GM19193 (cell line): ENCODE measurements around the gene RBM44.

Experiments
- POLR2A ChIP-seq: IDR thresholded peaks from 4 replicates; pipeline ENCODE4 v1.6.1; 2011; ENCODE audit not compliant: insufficient read depth, insufficient read length; ENCODE audit errors: extremely low read depth

Gene RBM44

DNA sequence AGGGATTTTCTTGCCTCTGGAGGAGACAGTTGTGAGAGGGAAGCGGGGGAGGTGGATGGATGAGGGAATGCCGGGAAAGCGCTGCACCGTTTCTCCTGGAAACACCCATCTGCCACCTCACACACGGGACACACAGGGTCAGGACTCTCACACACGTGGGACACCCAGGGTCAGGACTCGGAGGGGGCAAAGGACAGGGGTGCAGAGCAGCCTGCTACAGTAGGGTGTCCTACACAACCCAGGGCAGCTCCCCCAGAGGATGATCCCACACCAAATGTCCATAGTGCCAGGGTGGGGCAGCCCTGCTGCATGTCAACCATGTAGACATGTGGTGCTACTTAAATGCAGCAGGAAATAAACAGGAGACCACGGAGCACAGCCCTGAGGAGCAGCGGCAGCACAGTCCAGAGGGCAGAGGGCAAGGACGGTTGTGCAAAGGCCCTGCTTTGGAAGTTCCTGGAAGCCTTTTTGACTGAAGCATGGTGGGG, 65.9 kb downstream of the RBM44 start:
- TF ChIP-seq POLR2A, result no peak

DNA sequence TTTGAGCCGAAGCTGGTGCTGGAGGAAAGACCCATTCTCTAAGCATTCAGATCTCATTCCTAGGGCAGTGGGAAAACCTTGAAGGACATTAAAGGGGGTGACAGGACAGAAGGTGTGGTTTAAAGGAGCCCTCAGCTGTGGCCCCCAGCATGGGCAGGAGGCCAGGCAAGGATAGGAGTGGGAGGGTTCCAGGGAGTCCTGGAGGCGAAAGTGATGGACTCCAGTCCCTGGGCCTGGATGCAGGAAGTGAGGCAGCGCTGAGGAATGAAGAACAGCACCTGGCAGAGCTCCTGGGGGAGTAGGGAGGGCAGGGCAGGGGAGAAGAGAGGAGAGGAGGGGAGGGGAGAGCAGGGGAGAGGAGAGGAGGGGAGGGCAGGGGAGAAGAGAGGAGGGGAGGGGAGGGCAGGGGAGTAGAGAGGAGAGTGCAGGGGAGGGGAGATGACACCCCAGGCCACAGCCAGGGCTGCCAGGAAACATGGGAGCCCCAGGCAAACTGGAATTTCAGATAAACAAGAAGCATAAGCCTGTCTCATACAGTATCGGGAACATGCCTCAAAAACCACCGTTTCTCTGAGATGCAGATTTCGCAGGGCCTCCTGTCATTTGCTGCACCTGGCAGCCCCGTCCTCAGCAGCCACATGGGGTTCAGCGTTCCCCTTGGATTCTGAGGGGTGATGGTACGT, 66.5 kb downstream of the RBM44 start:
- no peak for TF ChIP-seq POLR2A

DNA sequence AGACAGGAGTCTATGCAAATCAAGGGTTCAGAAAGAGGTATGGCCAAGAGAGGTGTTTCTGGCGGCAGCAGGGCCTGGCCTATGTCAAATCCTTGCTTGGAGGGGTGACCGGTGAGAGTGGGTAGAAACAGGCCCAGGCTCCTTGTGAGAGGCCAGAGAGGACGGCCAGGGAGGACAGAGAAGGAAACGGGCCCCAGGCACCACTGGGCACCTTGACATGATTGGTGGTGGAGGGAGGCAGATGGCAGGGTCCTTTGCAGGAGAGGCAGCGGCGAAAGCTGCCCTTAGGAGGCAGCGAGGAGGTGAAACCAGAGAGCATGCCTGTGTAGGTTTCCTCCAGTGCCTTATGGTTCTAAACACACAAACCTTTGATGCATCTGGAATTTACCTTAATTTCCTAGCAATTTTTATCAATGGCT, 67.1 kb downstream of the RBM44 start:
- TF ChIP-seq POLR2A, result no peak

DNA sequence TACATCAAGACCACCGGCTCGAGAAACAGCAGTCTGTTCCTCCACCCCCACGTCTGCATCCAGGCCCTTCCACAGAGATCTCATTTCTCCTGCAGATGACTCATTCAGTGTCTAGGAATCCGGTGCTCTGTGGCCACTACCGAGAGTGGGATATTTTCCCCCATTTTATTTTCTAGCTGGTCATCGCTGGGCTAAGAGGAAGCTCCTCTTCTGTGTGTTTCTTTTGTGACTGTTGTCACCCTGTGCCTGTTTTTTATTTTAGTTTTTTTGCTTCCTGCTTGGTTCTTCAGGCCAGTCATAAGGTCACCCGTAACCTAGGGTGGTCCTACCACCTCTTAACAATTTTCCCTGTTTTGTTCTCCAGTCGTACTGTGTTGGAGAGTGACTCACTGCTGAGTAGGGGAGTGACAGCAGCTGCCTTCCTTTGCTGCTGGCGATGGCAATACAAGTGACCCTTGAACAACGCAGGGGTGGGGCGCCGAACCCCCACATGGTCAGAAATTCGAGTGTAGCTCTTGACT, 67.6 kb downstream of the RBM44 start:
- no peak for TF ChIP-seq POLR2A

DNA sequence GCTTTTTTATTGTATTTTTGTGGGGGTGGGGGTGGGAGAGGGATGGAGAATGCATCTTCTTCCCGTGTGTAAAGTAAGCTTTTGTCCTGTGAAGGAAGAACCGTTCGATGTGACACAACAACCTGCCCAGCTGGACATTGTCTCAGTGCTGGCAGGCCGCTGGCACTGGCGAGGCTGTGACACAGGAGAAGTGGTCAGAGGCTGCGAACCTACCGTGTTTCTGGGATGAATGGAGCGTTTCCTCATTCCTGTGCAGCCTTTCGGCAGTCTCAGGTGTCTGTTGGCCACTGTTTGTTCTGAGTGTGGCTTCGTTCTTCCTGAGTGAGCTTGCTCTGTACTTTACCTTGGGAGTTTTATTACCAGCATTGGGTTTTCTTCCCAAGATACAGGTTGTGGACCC, 68.9 kb downstream of the RBM44 start:
- TF ChIP-seq POLR2A, result no peak

DNA sequence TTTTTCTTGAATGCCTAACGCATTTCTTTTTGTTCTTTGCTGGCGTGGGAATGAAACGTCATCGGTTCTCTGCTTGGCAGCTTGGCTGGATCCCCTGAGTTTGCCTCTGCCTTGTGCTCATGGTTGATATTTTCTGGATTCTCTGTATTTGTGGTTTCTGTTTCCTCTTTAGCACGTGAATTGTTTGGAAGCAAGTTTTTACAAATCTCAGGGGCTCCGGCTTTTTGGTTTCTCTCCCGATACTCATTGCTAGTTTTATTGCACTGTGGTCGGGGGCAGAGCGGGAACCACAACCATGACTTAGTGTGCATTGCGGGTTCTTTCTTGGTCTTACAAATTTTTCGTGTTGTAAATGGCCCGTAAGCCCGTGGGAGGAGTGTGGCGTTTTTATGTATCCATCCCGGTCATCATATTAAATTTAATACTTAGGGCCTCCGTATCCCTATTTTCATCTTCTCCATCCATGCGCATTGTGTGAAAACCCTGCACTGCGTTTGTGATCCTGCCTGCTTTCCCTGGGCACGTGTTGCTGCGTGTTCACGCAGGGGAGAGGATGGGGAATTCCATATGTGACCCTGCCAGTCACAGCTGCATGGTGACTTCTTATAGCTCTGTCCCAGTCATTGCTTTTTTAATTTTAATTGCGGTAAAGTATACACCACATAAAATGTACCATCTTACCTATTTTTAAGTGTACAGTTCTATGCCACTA, 70.2 kb downstream of the RBM44 start:
- TF ChIP-seq POLR2A, result no peak

DNA sequence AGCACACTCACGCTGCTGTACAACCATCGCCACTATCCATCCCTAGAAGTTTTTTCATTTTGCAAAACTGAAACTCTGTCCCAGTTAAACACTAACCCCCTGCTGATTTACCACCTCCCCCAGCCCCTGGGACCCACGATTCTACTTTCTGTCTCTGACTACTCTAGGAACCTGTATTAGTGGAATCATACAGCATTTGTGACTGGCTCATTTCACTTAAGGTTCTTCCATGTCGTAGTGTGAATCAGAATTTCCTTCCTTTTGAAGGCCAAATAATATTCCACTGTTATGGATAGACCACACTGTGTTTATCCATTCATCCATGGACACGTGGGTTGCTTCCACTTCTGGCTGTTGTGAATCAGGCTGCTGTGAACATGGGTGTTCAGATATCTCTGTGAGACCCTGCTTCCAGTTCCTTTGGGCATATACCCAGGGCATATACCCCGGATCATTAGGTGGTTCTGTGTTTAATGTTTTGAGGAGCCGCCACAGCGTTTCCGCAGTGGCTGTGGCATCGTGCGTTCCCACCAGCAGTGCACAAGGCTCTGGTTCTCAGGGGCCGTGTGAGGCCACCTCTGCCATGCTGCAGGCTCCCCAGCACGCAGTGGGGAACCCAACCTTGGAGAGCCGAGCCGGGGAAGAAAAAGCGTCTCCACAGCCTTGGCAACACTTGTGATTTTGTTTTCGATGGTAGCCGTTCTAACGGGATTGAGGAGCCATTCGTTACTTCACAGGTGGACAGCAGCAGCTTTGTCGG, 70.9 kb downstream of the RBM44 start:
- TF ChIP-seq POLR2A, result no peak

DNA sequence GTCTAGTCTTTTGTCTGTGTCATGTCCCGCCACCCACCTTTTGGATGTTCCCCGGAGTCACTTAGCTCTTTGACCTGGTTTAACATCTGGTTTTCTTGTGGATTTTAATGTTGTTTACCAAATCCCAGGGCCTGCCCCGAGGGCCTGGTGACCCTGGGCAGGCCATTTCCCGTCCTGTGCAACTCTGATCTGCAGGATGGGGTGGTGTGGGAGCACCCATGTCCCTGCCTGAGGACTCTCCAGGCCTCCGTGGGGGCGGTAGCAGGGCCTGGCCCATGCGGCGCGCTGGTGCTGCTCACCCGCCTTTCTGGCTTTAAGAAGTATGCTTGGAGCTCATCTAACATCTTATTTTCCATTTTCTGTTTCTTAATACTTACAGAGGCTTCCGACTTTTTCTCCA, 71.5 kb downstream of the RBM44 start:
- no peak for TF ChIP-seq POLR2A

DNA sequence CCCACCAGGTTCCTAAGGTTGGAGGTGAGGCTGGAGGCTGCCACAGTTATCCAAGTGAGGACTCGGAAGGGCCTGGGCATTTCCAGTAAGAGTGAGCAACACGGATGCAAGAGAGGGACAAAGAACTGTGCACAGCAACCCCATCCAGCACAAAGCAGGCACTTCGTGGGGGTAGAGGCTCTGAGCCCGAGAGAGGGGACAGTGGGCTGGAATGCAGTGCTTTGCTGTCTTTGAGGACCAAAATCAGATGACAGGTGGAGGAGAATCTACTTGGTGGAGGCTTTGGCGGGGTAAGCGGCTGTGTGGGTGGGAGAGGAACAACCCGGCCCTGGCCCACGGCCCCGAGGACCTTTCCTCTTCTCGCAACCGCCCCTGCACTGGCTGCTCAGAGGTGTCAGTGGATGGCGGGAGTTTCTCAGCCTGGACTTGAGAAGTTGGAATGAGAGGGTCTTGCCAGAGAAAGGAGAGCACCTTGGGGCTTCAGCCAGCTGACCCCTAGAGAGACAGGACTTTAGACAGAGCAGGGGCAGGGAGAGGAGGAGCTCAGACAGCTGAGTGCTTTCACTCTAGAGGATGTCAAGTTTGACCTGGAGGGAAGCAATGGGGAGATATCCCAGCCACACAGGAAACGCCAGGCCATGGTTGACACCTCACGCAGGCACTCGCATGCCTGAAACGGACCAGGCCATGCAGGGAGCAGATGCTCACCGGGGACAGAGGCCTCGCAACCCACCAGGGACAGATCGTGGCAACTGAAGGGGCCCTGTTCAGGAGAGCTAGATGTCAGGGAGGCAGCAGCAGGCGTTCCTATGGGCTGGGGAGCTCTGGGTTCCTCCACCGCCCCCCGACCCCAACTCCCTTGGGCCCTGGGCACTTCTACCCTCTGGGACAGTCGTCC, 72.4 kb downstream of the RBM44 start:
- TF ChIP-seq POLR2A, result no peak

DNA sequence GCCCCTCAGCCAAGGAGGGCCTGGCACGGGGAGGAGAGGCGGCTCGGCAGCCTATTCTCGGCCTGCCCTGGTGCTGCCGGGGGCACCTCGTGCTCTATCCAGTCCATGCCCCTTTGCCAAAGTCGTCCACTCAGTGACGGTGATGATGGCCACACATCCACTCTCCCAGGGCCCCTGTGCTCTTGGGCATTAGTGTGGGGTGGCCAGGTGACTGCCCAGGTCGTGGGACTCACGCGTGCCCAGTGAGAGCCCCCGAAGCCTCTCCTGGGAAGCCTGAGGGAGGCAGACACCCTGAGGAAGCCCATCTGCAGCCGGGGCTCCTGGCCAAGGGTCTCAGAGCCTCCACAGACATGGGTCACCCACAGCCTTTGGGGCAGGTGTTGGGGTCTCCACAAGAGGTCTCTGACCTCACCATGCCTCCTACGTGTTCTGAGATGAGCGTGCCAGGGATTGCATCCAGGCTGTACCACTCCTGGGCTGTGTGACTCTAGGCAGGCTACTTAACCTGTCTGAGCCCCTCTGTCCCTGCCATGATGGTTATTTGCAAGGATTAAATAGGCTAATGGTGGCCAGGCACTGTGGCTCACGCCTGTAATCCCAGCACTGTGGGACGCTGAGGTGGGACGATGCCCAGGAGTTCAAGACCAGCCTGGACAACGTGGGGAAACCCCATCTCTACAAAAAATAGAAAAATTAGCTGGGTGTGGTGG, 73.8 kb downstream of the RBM44 start:
- no peak for TF ChIP-seq POLR2A

DNA sequence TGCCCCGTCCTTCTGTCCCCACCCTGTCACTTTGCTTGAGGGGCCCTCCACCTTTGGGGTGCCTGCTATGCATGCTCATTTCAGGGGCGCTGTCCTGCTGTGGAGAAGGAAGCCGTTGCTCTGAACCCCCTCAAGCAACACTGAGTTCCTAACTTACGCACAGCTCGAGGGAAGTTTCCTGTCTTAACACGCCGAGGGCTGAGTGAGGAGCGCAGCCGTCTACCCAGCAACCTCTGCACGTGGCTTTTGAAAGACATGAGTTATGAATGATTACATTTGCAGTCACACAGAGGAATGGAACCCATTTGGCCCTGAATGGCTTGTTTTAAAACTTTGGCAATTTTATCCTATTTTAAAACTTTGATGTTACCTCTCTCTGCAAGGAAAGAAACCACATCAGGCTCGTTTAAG, 74.8 kb downstream of the RBM44 start:
- TF ChIP-seq POLR2A, result no peak

DNA sequence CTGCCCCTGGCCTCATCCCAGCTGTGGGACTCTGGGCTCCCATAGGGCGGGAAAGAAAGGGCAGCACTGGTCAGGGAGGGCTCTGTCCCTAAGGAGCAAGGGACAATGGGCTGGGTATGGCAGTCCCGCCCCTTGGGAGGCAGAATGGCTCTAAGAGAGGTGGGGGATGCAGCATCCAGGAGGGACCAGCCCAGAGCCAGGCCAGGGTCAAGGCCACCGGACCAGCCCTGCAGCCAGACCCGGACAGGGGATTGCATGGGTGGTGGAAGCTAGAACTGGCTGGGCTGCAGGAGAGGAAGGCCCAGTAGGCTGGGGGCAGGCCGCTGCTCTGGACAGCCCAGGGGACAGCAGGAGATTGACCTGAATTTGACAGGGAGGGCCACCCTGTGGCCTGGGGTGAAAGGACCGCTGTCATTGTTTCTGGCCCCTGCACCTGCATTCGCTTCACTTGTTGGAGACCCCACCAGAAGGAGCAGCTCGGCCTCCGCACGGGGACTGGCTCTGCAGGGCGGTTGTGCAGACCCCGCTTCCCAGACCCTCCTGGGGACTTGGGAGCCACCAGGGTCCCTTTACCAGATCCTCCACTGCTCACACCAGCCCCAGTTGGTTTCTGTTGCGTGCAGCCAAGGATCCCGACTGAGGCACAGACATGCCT, 75.4 kb downstream of the RBM44 start:
- TF ChIP-seq POLR2A, result no peak

DNA sequence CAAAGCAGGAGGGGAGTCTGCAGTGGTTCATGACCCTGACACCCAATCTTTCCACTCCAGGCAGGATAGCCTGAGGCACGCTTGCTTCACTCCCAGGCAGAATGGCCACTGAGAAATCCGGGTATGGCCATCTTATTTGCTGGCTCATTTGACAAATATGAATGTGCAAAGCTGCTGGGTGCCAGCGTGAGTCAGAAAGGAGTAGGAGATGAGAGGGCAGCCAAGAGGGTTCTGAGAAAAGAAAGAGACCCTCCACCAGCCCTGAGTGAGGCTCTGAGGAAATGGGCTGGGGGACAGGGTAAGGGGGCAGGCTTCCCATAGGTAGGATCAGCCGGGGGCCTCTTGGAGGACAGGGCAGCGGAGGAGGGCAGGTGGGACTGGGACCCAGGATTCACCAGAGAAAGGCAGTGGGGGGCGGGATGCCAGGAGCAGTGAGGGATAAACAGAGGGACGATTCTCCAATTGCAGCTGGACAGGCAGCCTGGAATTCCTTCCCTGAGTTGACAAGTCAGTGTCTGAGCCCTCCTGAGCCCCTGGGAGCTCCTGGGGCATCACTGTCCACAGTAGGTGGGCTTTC, 76.1 kb downstream of the RBM44 start:
- no peak for TF ChIP-seq POLR2A

DNA sequence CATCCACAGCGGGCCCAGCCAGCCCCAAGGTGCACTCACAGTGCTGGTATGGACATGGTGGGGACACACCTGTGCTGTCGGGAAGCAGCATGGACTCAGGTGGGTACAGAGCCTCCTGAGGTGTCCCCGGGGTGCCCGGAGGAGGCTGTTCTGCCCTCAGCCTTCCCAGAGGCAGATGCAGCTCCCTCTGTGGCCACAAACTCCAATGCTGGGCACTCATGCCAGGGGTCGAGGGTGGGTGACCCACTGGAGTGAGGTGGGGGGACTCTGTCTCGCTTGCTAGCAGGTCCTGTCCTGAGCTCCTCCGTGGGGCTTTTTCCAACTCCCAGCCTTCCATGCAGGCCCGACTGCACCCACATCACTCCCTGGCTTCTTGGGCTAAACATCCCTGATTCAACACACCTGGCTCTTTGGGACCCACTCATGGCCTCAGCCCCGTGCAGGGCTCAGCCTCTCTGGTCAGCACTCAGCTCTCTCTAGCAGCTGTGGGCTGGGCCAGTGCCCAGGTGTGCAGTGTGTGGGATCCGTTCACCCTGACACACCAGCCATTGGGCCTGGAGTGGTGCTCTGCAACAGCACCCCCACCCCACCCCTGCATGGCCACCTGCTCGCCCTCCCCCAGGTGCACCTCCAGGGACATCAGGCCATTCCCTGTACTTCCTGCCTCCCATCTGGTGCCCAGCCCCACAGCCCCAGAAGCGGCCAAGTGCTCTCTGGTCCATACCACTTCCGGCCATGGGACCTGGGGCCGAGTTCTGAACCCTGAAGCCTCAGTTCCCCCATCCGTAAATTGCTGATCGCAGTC, 76.9 kb downstream of the RBM44 start:
- no peak for TF ChIP-seq POLR2A
